T-cell (primary cell): ENCODE data around the gene CYSLTR1. TPM values are rescaled to one million over a fixed set of nuclear protein-coding genes. Genes with fewer than 3 reads are reported as not detected.
A peak's percentile ranks its signal among the peaks of the same experiment; 100 is the strongest.

Experiments
- ATAC-seq, 4 experiments: fragments of 200-7000 bp in 3 of 4; fragments of 150-1000 bp in 1 of 4; cut with Tn5 transposase; replicated peaks in 1 of 4; 1 replicate in 3 of 4; 2 replicates in 1 of 4; pipeline ENCODE4 v1.10.0; 2021; ENCODE audit warnings: moderate library complexity in 3 of 4, mild to moderate bottlenecking in 2 of 4, moderate number of reproducible peaks in 1 of 4
- CTCF ChIA-PET, 2 donors: fragments of 300-600 bp; sonication (Branson Sonifier 250); formaldehyde crosslinking; loops; one replicate each; lab custom pipeline; 2022; ENCODE audit warnings: antibody characterized with exemption in 2 of 2; lab: Charles Lee
- POLR2A ChIA-PET, 2 donors: fragments of 300-600 bp; sonication (Branson Sonifier 250); formaldehyde crosslinking; loops; one replicate each; lab custom pipeline; 2022; ENCODE audit warnings: antibody characterized with exemption in 2 of 2; lab: Charles Lee
- DNase-seq, 35 experiments: peaks; one replicate each; pipeline versions ENCODE4 v3.0.0 to v3.0.0-alpha.2; 2013 to 2023
- H3K27ac ChIP-seq: one replicate; pipeline ENCODE4 v1.5.1; 2013; ENCODE audit warnings: low read length
- H3K27me3 ChIP-seq, 2 experiments: replicated peaks in 1 of 2; 1 replicate in 1 of 2; 2 replicates in 1 of 2; pipeline versions ENCODE4 v1.6.1 to v1.7.0; 2013; ENCODE audit warnings: low read length in 1 of 2, mixed read lengths in 1 of 2; ENCODE audit not compliant: control insufficient read depth in 2 of 2, insufficient read depth in 2 of 2; ENCODE audit errors: extremely low read depth in 1 of 2
- H3K36me3 ChIP-seq, 2 donors: 1 replicate in 1 of 2; 2 replicates in 1 of 2; pipeline versions ENCODE4 v1.6.1 to v1.7.0; 2013; ENCODE audit warnings: low read length in 1 of 2; ENCODE audit not compliant: control insufficient read depth in 2 of 2, insufficient read depth in 1 of 2; ENCODE audit errors: extremely low read depth in 1 of 2
- H3K4me1 ChIP-seq, 2 experiments: 1 replicate in 1 of 2; 2 replicates in 1 of 2; pipeline versions ENCODE4 v1.6.1 to v1.7.0; 2013; ENCODE audit warnings: low read length in 2 of 2, mixed read lengths in 1 of 2; ENCODE audit not compliant: insufficient read depth in 2 of 2, control insufficient read depth in 1 of 2; ENCODE audit errors: extremely low read depth in 1 of 2
- H3K4me3 ChIP-seq, 2 donors: 1 replicate in 1 of 2; 2 replicates in 1 of 2; pipeline versions ENCODE4 v1.5.1 to v1.7.0; 2013; ENCODE audit warnings: mild to moderate bottlenecking in 2 of 2, low read length in 1 of 2, moderate library complexity in 1 of 2; ENCODE audit not compliant: control insufficient read depth in 1 of 2; ENCODE audit errors: extremely low read depth in 1 of 2
- H3K9me3 ChIP-seq: 2 replicates; pipeline ENCODE4 v1.7.0; 2013
- H3K27ac Mint-ChIP-seq, 2 donors: one replicate each; pipeline ENCODE4 v1.8.0; 2020 to 2021; ENCODE audit warnings: mild to moderate bottlenecking in 2 of 2, mixed read lengths in 2 of 2
- H3K27me3 Mint-ChIP-seq, 2 donors: one replicate each; pipeline ENCODE4 v1.8.0; 2021 to 2022; ENCODE audit warnings: mixed read lengths in 2 of 2
- H3K36me3 Mint-ChIP-seq: one replicate; pipeline ENCODE4 v1.8.0; 2021; ENCODE audit warnings: mixed read lengths
- H3K4me1 Mint-ChIP-seq, 3 donors: one replicate each; pipeline ENCODE4 v1.8.0; 2020 to 2022; ENCODE audit warnings: mixed read lengths in 3 of 3, mild to moderate bottlenecking in 1 of 3
- H3K4me3 Mint-ChIP-seq, 3 donors: one replicate each; pipeline ENCODE4 v1.8.0; 2020 to 2022; ENCODE audit warnings: mild to moderate bottlenecking in 3 of 3, mixed read lengths in 3 of 3, moderate library complexity in 3 of 3
- H3K9me3 Mint-ChIP-seq, 3 donors: one replicate each; pipeline ENCODE4 v1.8.0; 2020 to 2022; ENCODE audit warnings: mixed read lengths in 3 of 3
- WGBS: methylation state at CpG from one replicate; pipeline ENCODE4 v1.1.5; 2013; ENCODE audit warnings: missing lambda C conversion rate; ENCODE audit not compliant: insufficient coverage; 5-methylcytosine and 5-hydroxymethylcytosine counted together
- total RNA-seq, 35 experiments: library from RNA in 6 of 35; stranded (reverse) in 6 of 35; fragments of 120-200 nt in 1 of 35; gene quantifications; one replicate each; pipeline versions ENCODE4 v1.2.1 to v1.2.4 and lab custom pipeline; 2013 to 2026

Gene CYSLTR1
- total RNA-seq (10 to 100 TPM; 10.6 to 17.9 (median 11.4) TPM), total RNA-seq (lab: John Stamatoyannopoulos, UW) (2.2 to 72.6 (median 31.5) reads per million in 29 experiments)
- total RNA-seq (2013): 13.0 TPM

DNA sequence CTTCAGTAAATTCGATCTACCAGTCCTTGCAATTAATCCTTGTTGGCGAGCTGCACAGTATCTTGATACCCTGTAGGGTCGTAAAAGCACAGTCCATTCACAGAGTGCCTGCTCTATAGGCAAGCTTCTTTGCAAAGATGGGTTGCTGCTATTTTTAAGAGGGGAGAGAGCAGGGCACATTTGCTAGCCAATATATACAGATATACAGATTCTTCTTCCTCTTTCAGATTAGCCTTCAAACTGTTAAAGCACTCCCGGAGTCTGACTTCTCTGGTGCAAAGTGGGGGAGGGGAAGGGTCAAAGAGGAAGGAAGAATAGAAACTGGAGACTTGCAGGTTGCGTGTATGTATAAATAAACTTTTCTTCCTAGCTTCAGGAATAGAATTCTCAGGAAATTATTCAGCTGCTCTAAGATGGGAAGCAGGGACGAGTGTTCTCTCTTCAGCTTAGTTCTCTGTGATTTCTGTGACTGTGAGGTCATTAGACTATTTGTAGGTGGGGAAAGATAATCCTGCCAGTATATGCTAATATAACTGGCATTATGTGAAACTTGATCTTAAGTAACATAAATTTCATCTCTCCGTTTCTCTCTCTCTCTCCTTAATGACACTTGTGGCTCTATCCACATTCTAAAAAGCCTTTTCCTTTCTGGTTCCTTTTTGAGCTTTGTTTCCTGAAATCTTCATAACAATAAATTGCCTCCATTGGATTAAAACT lies at the start of gene CYSLTR1:
CYSLTR1 (minus strand) TSS at position 242 of the 717 bp plus-strand sequence. CDS start 53,865 bp downstream, outside the sequence.
- Mint-ChIP-seq H3K27me3 (peaks cover 0 to 15% of the 10 kb centered on the region in 2 donors), H3K9me3 (no peaks in the 10 kb centered on the region), H3K4me1 (peaks cover 51 to 65% (median 59%) of the 10 kb centered on the region in 3 donors), H3K36me3 (no peaks in the 10 kb centered on the region), H3K27ac (peak within 1 kb of the TSS; percentile 82 to 89), H3K4me3 (peak within 1 kb of the TSS; percentile 71 to 87 (median 74))
- WGBS: no CpG with 5 or more reads among the region's 7 CpGs
- Histone ChIP-seq H3K27ac (peak within 1 kb of the TSS; percentile 62), H3K36me3 (no peaks in the 10 kb centered on the region), H3K9me3 (no peaks in the 10 kb centered on the region), H3K4me1 (peaks cover 15 to 25% of the 10 kb centered on the region in 2 experiments), H3K4me3 (peak within 1 kb of the TSS; percentile 44 to 51), H3K27me3 (no peaks in the 10 kb centered on the region)
- DNase-seq (no peak), ATAC-seq (peak in 3 of 4 experiments; percentile 28 to 32 (median 31))
- CTCF ChIA-PET: no interaction called here
- POLR2A ChIA-PET: interaction anchor here (0.5 to 0.7 kb wide), 4 partner anchors 12 to 1054 kb away, joined by 3 read pairs; no protein-coding TSS in a partner anchor

DNA sequence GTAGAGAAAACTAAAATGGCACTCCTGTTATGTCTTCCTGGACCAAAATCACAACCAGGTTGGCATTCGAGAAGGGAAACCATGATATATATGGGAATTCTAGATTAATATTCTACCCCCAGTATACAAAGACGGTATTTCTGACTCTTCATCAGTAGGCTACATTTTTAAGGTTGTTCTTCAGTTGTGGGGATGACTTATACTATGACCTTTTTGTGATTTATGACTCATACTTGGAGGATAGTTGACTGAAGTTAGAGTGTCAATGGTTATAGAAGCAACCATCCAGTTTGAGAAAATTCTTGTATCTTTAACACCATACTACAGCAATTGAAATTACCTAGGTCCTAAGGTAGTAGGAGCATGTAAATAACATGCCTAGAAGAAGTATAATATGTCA lies 49.8 kb upstream of the CYSLTR1 start:
- no peaks in the 10 kb centered on the region for H3K36me3 ChIP-seq
- H3K27ac Mint-ChIP-seq: no peak overlapping the region
- no peak overlapping the region for H3K27ac ChIP-seq
- peaks cover 0 to 20% (median 16%) of the 10 kb centered on the region in 3 donors for H3K4me1 Mint-ChIP-seq
- no CpG with 5 or more reads among the region's 2 CpGs for WGBS
- no peaks in the 10 kb centered on the region for H3K4me1 ChIP-seq
- H3K27me3 ChIP-seq: no peaks in the 10 kb centered on the region
- DNase-seq (no peak), ATAC-seq (no peak)
- peaks cover 5% of the 10 kb centered on the region for H3K36me3 Mint-ChIP-seq
- ChIA-PET POLR2A (no interaction called here), CTCF (no interaction called here)
- peaks cover 2% of the 10 kb centered on the region for H3K9me3 ChIP-seq
- H3K9me3 Mint-ChIP-seq: peaks cover 0 to 9% (median 4%) of the 10 kb centered on the region in 3 donors
- no peak overlapping the region for H3K4me3 Mint-ChIP-seq
- H3K27me3 Mint-ChIP-seq: peaks cover 0 to 10% of the 10 kb centered on the region in 2 donors
- no peak overlapping the region for H3K4me3 ChIP-seq

GRCh38 chrX:78375894-78376293 lies 48.5 kb upstream of the CYSLTR1 start:
- H3K4me1 ChIP-seq: no peaks in the 10 kb centered on the region
- no peak overlapping the region for H3K27ac ChIP-seq
- peak in 3 of 4 experiments; percentile 43 to 69 (median 58) for ATAC-seq
- DNase-seq: peak in 1 of 35 experiments; percentile 10
- Mint-ChIP-seq H3K27ac (peak overlapping the region; percentile 74 to 79), H3K36me3 (peaks cover 8% of the 10 kb centered on the region), H3K4me1 (peaks cover 0 to 20% (median 16%) of the 10 kb centered on the region in 3 donors), H3K4me3 (no peak overlapping the region), H3K27me3 (peaks cover 0 to 10% of the 10 kb centered on the region in 2 donors), H3K9me3 (peaks cover 0 to 12% (median 10%) of the 10 kb centered on the region in 3 donors)
- no peaks in the 10 kb centered on the region for H3K27me3 ChIP-seq
- CTCF ChIA-PET: no interaction called here
- POLR2A ChIA-PET: no interaction called here
- H3K4me3 ChIP-seq: no peak overlapping the region
- peaks cover 2% of the 10 kb centered on the region for H3K9me3 ChIP-seq
- no peaks in the 10 kb centered on the region for H3K36me3 ChIP-seq

DNA sequence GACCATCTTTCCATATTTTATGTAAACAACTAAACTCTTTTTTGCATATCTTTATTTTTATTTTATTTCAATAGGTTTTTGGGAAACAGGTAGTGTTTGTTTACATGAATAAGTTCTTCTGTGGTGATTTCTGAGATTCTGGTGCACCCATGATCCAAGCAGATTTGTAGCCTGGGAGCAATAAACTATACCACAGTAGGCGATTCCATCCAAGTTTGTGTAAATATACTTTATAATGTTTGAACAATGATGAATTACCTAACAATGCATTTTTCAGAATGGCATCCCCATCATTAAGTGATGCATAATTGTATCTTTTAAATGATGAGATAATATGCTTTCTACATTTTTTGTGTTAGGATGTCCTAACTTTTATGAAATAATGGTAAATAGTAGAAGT lies 39.2 kb upstream of the CYSLTR1 start:
- Mint-ChIP-seq H3K27ac (no peak overlapping the region), H3K9me3 (peaks cover 5 to 9% (median 7%) of the 10 kb centered on the region in 3 donors), H3K4me3 (no peak overlapping the region), H3K27me3 (no peaks in the 10 kb centered on the region), H3K4me1 (no peaks in the 10 kb centered on the region), H3K36me3 (peaks cover under 1% of the 10 kb centered on the region)
- Histone ChIP-seq H3K27me3 (no peaks in the 10 kb centered on the region), H3K36me3 (no peaks in the 10 kb centered on the region), H3K4me1 (no peaks in the 10 kb centered on the region), H3K27ac (no peak overlapping the region), H3K9me3 (no peaks in the 10 kb centered on the region), H3K4me3 (no peak overlapping the region)
- CTCF ChIA-PET: no interaction called here
- DNase-seq: no peak
- no peak for ATAC-seq
- no CpG with 5 or more reads among the region's 1 CpG for WGBS
- POLR2A ChIA-PET: no interaction called here

DNA sequence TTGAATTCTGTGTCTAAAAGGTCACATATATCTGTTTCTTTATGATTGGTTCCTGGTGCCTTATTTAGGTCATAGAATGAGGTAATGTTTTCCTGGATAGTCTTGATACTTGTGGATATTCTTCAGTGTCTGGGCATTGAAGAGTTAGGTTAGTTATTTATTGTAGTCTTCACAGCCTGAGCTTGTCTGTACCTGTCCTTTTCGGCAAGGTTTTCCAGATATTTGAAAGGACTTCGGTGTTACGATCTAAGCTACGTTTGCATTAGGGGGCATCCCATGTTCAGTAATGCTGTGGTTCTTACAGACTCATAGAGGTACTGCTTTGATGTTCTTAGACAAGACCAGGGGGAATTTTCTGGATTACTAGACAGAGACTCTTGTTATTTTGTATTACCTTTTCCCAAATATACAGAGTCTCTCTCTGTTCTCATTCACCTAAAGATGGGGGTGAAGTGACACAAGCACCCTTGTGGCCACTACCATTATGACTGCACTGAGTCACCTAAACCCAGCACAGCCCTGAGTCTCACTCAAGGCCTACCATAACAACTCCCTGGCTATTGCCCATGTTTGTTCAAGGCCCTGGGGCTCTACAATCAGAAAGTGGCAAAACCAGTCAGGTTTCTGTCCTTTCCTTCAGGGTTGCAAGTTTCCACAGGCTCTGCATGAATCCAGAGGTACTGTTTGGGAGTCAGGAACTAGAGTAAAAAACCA lies 30.1 kb upstream of the CYSLTR1 start:
- peaks cover 0 to 4% (median under 1%) of the 10 kb centered on the region in 3 donors for H3K9me3 Mint-ChIP-seq
- Histone ChIP-seq H3K27me3 (no peaks in the 10 kb centered on the region), H3K4me1 (no peaks in the 10 kb centered on the region), H3K27ac (no peak overlapping the region), H3K4me3 (no peak overlapping the region), H3K36me3 (no peaks in the 10 kb centered on the region), H3K9me3 (no peaks in the 10 kb centered on the region)
- H3K27me3 Mint-ChIP-seq: peaks cover 0 to 3% of the 10 kb centered on the region in 2 donors
- CTCF ChIA-PET: no interaction called here
- H3K27ac Mint-ChIP-seq: no peak overlapping the region
- H3K4me3 Mint-ChIP-seq: no peak overlapping the region
- H3K36me3 Mint-ChIP-seq: no peaks in the 10 kb centered on the region
- POLR2A ChIA-PET: no interaction called here
- DNase-seq (no peak), ATAC-seq (no peak)
- peaks cover 0 to 4% (median 0%) of the 10 kb centered on the region in 3 donors for H3K4me1 Mint-ChIP-seq
- no CpG with 5 or more reads among the region's 4 CpGs for WGBS

- H3K27me3 Mint-ChIP-seq: peaks cover 0 to 13% of the 10 kb centered on the region in 2 donors
Measured at GRCh38 chrX:78333521-78333920, 6.1 kb upstream of the CYSLTR1 start.

More at GRCh38 chrX:78333521-78333920, 6.1 kb upstream of the CYSLTR1 start:
- Histone ChIP-seq H3K9me3 (no peaks in the 10 kb centered on the region), H3K27ac (peak overlapping the region; percentile 76), H3K4me1 (peaks cover 12 to 13% of the 10 kb centered on the region in 2 experiments), H3K4me3 (no peak overlapping the region), H3K27me3 (no peaks in the 10 kb centered on the region), H3K36me3 (no peaks in the 10 kb centered on the region)
- POLR2A ChIA-PET: interaction anchor here (0.5 to 1.2 kb wide), 5 partner anchors 11 to 1034 kb away, joined by 3 to 4 read pairs (median 3); partner anchors contain the start of gene ITM2A (in 1 of the 2)
- Mint-ChIP-seq H3K4me3 (peak overlapping the region in 1 of 3 donors; percentile 26), H3K9me3 (peaks cover 0 to 3% (median 0%) of the 10 kb centered on the region in 3 donors), H3K36me3 (no peaks in the 10 kb centered on the region), H3K4me1 (peaks cover 52 to 73% (median 52%) of the 10 kb centered on the region in 3 donors), H3K27ac (peak overlapping the region; percentile 74 to 82)
- CTCF ChIA-PET: interaction anchor here (0.5 to 1.0 kb wide), 5 partner anchors 10 to 1117 kb away, joined by 3 to 5 read pairs (median 3); no protein-coding TSS in a partner anchor
- peak; percentile 37 to 87 (median 76) for ATAC-seq
- DNase-seq: peak in 8 of 35 experiments; percentile 0 to 74 (median 25)
